Measurements from ENCODE around the gene NTM. TPM values are rescaled to one million over a fixed set of nuclear protein-coding genes. Genes with fewer than 3 reads are reported as not detected.

Gene NTM
- total RNA-seq, 1 donor, result 52.2 TPM

- no peak for DNase-seq (ENCODE audit: low read depth)
- H3K4me3 ChIP-seq (ENCODE audit: low read depth, low read length), result no peak overlapping the region
- TF ChIP-seq CTCF (IDR thresholded peaks at IDR 0.05; ENCODE audit: insufficient read depth, low read length), result peak; percentile 17
Observed at GRCh38 chr11:132186699-132187098, 816.3 kb downstream of the NTM start.

GRCh38 chr11:132187386-132187785 is 817.0 kb downstream of the NTM start:
- peak; percentile 13 for TF ChIP-seq CTCF (IDR thresholded peaks at IDR 0.05; ENCODE audit: insufficient read depth, low read length)
- H3K4me3 ChIP-seq (ENCODE audit: low read depth, low read length), result no peak overlapping the region
- no peak for DNase-seq (ENCODE audit: low read depth)

- DNase-seq (ENCODE audit: low read depth), result peak; percentile 50
- TF ChIP-seq CTCF (IDR thresholded peaks at IDR 0.05; ENCODE audit: insufficient read depth, low read length), result no peak
- no peak overlapping the region for H3K4me3 ChIP-seq (ENCODE audit: low read depth, low read length)
Observed at GRCh38 chr11:132187814-132188213, 817.4 kb downstream of the NTM start.

GRCh38 chr11:132196928-132197327 is 826.5 kb downstream of the NTM start:
- DNase-seq (ENCODE audit: low read depth), result no peak
- no peak for TF ChIP-seq CTCF (IDR thresholded peaks at IDR 0.05; ENCODE audit: insufficient read depth, low read length)
- H3K4me3 ChIP-seq (ENCODE audit: low read depth, low read length), result no peak overlapping the region

GRCh38 chr11:132200353-132200936 is 830.0 kb downstream of the NTM start:
- no peak overlapping the region for H3K4me3 ChIP-seq (ENCODE audit: low read depth, low read length)
- TF ChIP-seq CTCF (IDR thresholded peaks at IDR 0.05; ENCODE audit: insufficient read depth, low read length), result no peak
- no peak for DNase-seq (ENCODE audit: low read depth)

- H3K4me3 ChIP-seq (ENCODE audit: low read depth, low read length), result no peak overlapping the region
- TF ChIP-seq CTCF (IDR thresholded peaks at IDR 0.05; ENCODE audit: insufficient read depth, low read length), result no peak
- peak; percentile 22 for DNase-seq (ENCODE audit: low read depth)
Observed at GRCh38 chr11:132202621-132203020, 832.2 kb downstream of the NTM start.

- no peak for TF ChIP-seq CTCF (IDR thresholded peaks at IDR 0.05; ENCODE audit: insufficient read depth, low read length)
- no peak for DNase-seq (ENCODE audit: low read depth)
- no peak overlapping the region for H3K4me3 ChIP-seq (ENCODE audit: low read depth, low read length)
Observed at GRCh38 chr11:132205006-132205405, 834.6 kb downstream of the NTM start.

Data from fibroblast of the aortic adventitia (primary cell).